Activated CD4-positive, alpha-beta T cell treated with anti-CD3 and anti-CD28 coated beads, Interleukin-2, amount 10 ng/mL, durations not matched to agents 7 days and 5 days (primary cell): ENCODE results near the gene PLCXD1. TPM values are rescaled to one million over a fixed set of nuclear protein-coding genes. Genes with fewer than 3 reads are reported as not detected.
"Not testable (repeated sequence)": the region's sequence is repeated elsewhere in the genome, so short reads cannot be mapped to it uniquely, and the experiment has no call there.

Experiments
- CTCF ChIA-PET: fragments of 350-600 bp; sonication (Branson Sonifier 250); formaldehyde crosslinking; loops from one replicate; lab custom pipeline; 2021; ENCODE audit warnings: antibody characterized with exemption; lab: Charles Lee
- POLR2A ChIA-PET: fragments of 350-600 bp; sonication (Branson Sonifier 250); formaldehyde crosslinking; loops from one replicate; lab custom pipeline; 2021; ENCODE audit warnings: antibody characterized with exemption; lab: Charles Lee
- DNase-seq: peaks from one replicate; pipeline ENCODE4 v3.0.0-alpha.2; 2020
- H3K27ac Mint-ChIP-seq: one replicate; pipeline ENCODE4 v1.8.0; 2021; ENCODE audit warnings: mild to moderate bottlenecking, moderate library complexity, mixed read lengths
- H3K27me3 Mint-ChIP-seq: one replicate; pipeline ENCODE4 v1.8.0; 2021; ENCODE audit warnings: mixed read lengths
- H3K36me3 Mint-ChIP-seq: one replicate; pipeline ENCODE4 v1.8.0; 2021; ENCODE audit warnings: low read depth, mixed read lengths
- H3K4me1 Mint-ChIP-seq: one replicate; pipeline ENCODE4 v1.8.0; 2021; ENCODE audit warnings: mixed read lengths
- H3K4me3 Mint-ChIP-seq: one replicate; pipeline ENCODE4 v1.8.0; 2021; ENCODE audit warnings: mild to moderate bottlenecking, moderate library complexity, mixed read lengths
- H3K9me3 Mint-ChIP-seq: one replicate; pipeline ENCODE4 v1.8.0; 2021; ENCODE audit warnings: mixed read lengths
- total RNA-seq, 2 experiments: library from RNA; stranded (reverse); gene quantifications; one replicate each; pipeline ENCODE4 v1.2.3, GENCODE V29; 2021

PLCXD1 gene
- total RNA-seq, result 10 to 100 TPM; 60.1 to 63.4 TPM

GRCh38 chrX:281166-281999 lies at the start of gene PLCXD1:
TSS of gene PLCXD1 (plus strand) at chrX:281381. CDS start at chrX:284188, 2,807 bp downstream.
- peak within 1 kb of the TSS; percentile 87 for H3K4me3 Mint-ChIP-seq
- H3K27ac Mint-ChIP-seq, result peak within 1 kb of the TSS; percentile 88
- H3K9me3 Mint-ChIP-seq, result no peaks in the 10 kb centered on the region
- H3K36me3 Mint-ChIP-seq, result peaks cover 31% of the 10 kb centered on the region
- H3K4me1 Mint-ChIP-seq, result peaks cover 47% of the 10 kb centered on the region
- DNase-seq, result peak; percentile 57
- POLR2A ChIA-PET, result no interaction called here
- H3K27me3 Mint-ChIP-seq, result no peaks in the 10 kb centered on the region
- CTCF ChIA-PET, result no interaction called here

DNA sequence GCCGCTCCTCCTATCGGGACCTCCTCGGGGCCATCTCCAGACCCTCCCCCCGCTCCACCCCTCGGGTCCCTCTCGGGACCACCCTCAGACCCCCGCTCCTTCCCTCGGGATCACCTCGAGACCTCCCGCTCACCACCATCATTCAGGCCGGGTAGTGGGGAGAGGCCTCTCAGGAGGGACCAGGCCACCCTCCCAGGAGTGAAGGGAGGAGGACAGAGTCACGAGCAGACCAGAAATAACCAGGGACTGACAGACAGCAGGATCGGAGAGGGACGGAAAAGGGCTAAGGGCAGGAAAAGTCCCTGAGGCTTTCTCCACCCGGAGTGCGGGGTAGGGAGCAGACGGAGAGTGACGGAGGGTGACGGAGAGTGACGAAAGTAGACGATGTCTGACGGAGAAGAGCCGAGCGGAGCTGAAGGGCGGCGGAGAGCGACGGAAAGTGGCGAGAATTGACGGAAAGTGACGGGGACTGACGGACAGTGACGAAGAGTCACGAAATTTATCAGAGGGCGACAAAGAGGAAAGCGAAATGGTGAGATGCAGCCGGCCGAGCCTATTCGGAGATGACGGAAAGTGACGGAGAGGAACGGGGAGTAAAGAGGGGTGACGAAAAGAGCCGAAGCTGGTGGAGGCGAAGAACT lies 49.4 kb upstream of the PLCXD1 start:
- DNase-seq, H3K36me3 Mint-ChIP-seq, POLR2A ChIA-PET, H3K4me1 Mint-ChIP-seq, CTCF ChIA-PET, H3K9me3 Mint-ChIP-seq, H3K27ac Mint-ChIP-seq, H3K27me3 Mint-ChIP-seq, H3K4me3 Mint-ChIP-seq: not testable (repeated sequence)

GRCh38 chrX:232278-232655 lies 48.9 kb upstream of the PLCXD1 start:
- H3K27me3 Mint-ChIP-seq, POLR2A ChIA-PET, H3K9me3 Mint-ChIP-seq, DNase-seq, H3K4me3 Mint-ChIP-seq, H3K4me1 Mint-ChIP-seq, CTCF ChIA-PET, H3K27ac Mint-ChIP-seq, H3K36me3 Mint-ChIP-seq: not testable (repeated sequence)

GRCh38 chrX:236201-236600 lies 45.0 kb upstream of the PLCXD1 start:
- H3K4me1 Mint-ChIP-seq, H3K4me3 Mint-ChIP-seq, H3K36me3 Mint-ChIP-seq, H3K9me3 Mint-ChIP-seq, POLR2A ChIA-PET, CTCF ChIA-PET, DNase-seq, H3K27ac Mint-ChIP-seq, H3K27me3 Mint-ChIP-seq: not testable (repeated sequence)

- no peak overlapping the region for H3K4me3 Mint-ChIP-seq
- peak overlapping the region; percentile 92 for H3K27ac Mint-ChIP-seq
- DNase-seq, result no peak
- POLR2A ChIA-PET, result no interaction called here
- H3K27me3 Mint-ChIP-seq, result no peaks in the 10 kb centered on the region
- H3K36me3 Mint-ChIP-seq, result peaks cover 5% of the 10 kb centered on the region
- peaks cover 7% of the 10 kb centered on the region for H3K9me3 Mint-ChIP-seq
- H3K4me1 Mint-ChIP-seq, result peaks cover 18% of the 10 kb centered on the region
- CTCF ChIA-PET, result no interaction called here
Measured at GRCh38 chrX:250965-251364, 30.2 kb upstream of the PLCXD1 start.

DNA sequence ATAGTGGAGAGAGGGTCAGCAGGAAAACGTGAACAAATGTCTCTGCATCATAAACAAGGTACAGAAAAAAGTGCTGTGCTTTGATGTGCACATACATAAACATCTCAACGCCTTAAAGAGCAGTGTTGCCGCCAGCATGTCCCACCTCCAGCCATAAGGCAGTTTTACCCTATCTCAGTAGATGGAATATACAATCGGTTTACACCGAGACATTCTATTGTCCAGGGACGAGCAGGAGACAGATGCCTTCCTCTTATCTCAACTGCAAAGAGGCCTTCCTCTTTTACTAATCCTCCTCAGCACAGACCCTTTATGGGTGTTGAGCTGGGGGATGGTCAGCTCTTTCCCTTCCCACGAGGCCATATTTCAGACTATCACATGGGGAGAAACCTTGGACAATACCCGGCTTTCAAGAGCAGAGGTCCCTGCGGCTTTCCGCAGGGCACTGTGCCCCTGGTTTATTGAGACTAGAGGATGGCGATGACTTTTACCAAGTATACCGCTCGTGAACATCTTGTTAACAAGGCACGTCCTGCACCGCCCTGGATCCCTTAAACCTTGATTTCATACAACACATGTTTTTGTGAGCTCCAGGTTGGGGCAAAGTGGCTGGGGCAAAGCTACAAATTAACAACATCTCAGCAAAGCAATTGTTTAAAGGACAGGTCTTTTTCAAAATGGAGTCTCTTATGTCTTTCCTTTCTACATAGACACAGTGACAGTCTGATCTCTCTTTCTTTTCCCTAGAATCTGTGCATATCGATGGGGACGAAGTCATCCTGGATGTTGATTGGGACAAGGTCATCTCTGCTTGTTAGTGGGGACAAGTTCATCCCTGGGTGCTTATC lies 29.6 kb upstream of the PLCXD1 start:
- Mint-ChIP-seq H3K27ac (peak overlapping the region; percentile 92), H3K4me1 (peaks cover 18% of the 10 kb centered on the region)
- CTCF ChIA-PET, H3K9me3 Mint-ChIP-seq, DNase-seq, H3K27me3 Mint-ChIP-seq, POLR2A ChIA-PET, H3K36me3 Mint-ChIP-seq, H3K4me3 Mint-ChIP-seq: not testable (repeated sequence)

GRCh38 chrX:252244-252956 lies 28.8 kb upstream of the PLCXD1 start:
- Mint-ChIP-seq H3K27ac (no peak overlapping the region), H3K9me3 (peaks cover 7% of the 10 kb centered on the region), H3K27me3 (no peaks in the 10 kb centered on the region), H3K4me3 (no peak overlapping the region), H3K4me1 (peaks cover 18% of the 10 kb centered on the region), H3K36me3 (peaks cover 5% of the 10 kb centered on the region)
- ChIA-PET CTCF (no interaction called here), POLR2A (no interaction called here)
- no peak for DNase-seq

DNA sequence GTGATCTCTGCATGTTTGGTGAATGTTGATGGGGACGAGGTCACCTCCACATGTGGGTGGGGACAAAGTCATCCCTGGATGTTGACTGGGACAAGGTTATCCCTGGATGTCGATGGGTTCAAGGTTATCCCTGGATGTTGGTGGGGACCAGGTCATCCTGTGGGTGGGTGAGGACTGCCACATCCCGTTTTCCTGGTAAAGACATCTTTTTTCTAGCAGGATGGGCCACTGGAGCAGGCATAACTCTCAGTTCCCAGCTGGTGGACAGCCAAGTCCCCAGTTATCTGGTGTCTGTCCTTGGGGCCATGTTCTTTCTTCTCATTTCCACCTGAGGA lies 28.3 kb upstream of the PLCXD1 start:
- peaks cover 5% of the 10 kb centered on the region for H3K36me3 Mint-ChIP-seq

DNA sequence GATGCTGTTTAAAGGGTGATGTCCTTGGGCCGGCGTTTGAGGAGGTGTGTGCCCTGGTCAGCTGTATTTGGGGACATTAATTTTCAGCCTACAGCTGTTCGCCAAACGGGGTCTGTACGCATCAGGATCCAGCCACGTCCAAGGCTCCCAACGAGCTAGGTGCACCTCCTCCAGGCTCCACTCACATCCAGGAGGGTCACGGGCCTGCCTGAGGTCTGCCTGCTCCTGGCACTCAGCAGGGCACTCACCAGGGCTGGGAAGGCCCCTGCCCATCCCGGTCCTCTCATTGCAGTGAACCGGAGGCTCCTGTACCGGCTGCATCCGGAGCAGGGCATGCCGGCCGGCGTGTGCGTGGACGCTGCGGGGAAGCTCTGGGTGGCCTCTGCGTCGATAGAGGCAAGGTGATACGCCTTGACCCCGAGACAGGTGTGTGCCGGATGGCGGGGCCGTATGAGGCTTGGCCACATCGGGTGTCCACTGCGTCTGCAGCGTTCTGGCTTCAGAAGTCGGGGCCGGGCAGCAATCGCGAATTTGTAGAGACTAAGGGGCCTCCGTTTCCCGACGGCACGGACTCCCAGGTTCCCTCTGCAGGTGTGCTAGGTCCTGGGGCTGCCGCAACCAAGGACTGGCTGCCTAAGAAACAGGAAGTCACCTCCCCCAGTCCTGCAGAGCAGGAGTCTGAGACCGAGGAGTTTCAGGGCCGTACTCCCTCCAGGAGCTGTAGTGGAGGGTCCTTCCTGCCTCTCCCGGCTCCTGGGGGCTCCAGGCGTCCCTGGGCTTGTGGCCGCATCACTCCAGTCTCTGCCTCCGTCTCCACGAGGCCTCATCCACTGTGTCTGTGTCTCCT lies 27.5 kb upstream of the PLCXD1 start:
- Mint-ChIP-seq H3K27me3 (no peaks in the 10 kb centered on the region), H3K9me3 (peaks cover 7% of the 10 kb centered on the region), H3K4me3 (no peak overlapping the region), H3K27ac (no peak overlapping the region), H3K4me1 (peaks cover 18% of the 10 kb centered on the region), H3K36me3 (peaks cover 5% of the 10 kb centered on the region)
- ChIA-PET POLR2A (no interaction called here), CTCF (no interaction called here)
- no peak for DNase-seq

More for the DNA sequence above, 28.3 kb upstream of the PLCXD1 start:
- DNase-seq, result no peak
- H3K9me3 Mint-ChIP-seq, result peaks cover 7% of the 10 kb centered on the region
- no peaks in the 10 kb centered on the region for H3K27me3 Mint-ChIP-seq
- no peak overlapping the region for H3K27ac Mint-ChIP-seq
- H3K4me3 Mint-ChIP-seq, result no peak overlapping the region
- CTCF ChIA-PET, result no interaction called here
- POLR2A ChIA-PET, result no interaction called here
- H3K4me1 Mint-ChIP-seq, result peaks cover 18% of the 10 kb centered on the region

DNA sequence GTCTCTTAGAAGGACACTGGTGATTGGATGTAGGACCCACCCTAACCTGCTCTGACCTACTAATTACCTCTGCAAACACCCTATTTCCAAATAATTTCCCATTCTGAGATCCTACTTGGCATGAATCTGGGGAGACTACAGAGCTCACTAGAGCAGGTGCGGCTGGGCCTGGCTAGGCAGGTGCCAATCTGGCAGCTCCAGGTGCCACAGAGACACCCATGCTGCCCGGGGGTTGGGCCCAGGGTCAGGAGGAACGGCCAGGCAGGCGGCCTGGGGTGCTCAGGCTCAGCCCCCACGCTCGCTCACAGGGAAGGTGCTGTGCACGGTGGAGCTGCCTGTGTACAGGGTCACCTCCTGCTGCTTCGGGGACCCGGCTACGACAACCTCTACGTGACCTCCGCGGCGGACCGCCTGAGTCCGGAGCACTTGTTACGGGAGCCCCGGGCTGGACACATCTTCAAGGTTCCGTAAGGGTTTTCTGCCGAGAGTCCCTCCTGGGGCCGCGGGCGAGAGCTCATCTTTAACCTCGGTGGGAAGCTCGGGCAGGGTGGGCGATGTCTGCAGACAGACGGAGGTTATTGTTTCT lies 26.5 kb upstream of the PLCXD1 start:
- DNase-seq, result no peak
- H3K27me3 Mint-ChIP-seq, result no peaks in the 10 kb centered on the region
- ChIA-PET POLR2A (no interaction called here), CTCF (no interaction called here)
- H3K4me1 Mint-ChIP-seq, result peaks cover 18% of the 10 kb centered on the region
- peaks cover 5% of the 10 kb centered on the region for H3K36me3 Mint-ChIP-seq
- peak overlapping the region; percentile 42 for H3K27ac Mint-ChIP-seq
- peaks cover 7% of the 10 kb centered on the region for H3K9me3 Mint-ChIP-seq
- H3K4me3 Mint-ChIP-seq, result no peak overlapping the region

DNA sequence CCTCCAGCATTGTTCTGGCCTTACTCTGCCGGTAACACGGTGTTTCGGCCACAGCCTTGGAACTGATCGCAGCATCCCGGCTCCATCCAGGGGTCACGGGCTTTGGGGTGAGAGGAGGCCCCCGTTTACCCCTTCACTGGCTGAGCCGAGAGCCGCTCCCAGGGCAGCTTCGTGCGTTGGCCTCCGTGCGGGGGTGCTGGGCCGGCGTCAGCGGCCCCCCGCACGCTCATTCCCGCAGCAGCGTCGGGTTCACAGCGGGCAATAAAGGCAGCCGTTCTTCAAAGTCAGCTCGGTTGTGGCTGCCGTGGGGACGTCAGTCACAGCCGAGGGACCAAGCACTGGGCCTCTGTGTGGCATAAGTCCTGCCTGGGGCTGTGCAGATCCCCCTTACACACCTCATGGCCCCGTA lies 25.3 kb upstream of the PLCXD1 start:
- H3K4me1 Mint-ChIP-seq, result peaks cover 16% of the 10 kb centered on the region
- H3K4me3 Mint-ChIP-seq, result no peak overlapping the region
- DNase-seq, result no peak
- H3K36me3 Mint-ChIP-seq, result peaks cover 4% of the 10 kb centered on the region
- ChIA-PET POLR2A (no interaction called here), CTCF (no interaction called here)
- H3K9me3 Mint-ChIP-seq, result peaks cover 5% of the 10 kb centered on the region
- no peak overlapping the region for H3K27ac Mint-ChIP-seq
- H3K27me3 Mint-ChIP-seq, result no peaks in the 10 kb centered on the region

DNA sequence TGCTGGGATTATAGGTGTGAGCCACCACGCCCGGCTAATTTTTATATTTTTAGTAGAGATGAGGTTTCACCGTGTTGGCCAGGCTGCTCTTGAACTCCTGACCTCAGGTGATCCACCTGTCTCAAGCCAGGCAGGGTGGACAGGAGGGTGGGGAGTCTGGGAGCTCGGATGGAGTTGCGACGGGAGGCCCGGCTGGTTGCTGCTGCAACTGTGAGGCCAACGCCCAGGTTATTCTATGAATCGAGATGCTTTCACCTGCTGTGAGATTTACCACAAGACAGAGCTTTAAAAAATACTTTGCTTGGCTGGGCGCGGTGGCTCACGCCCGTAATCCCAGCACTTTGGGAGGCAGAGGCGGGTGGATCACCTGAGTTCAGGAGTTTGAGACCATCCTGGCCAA lies 24.1 kb upstream of the PLCXD1 start:
- DNase-seq, H3K27ac Mint-ChIP-seq, H3K9me3 Mint-ChIP-seq, CTCF ChIA-PET, H3K27me3 Mint-ChIP-seq, POLR2A ChIA-PET, H3K4me1 Mint-ChIP-seq, H3K36me3 Mint-ChIP-seq, H3K4me3 Mint-ChIP-seq: not testable (repeated sequence)
